CD8-positive, alpha-beta memory T cell (primary cell): ENCODE results near the gene LRRC8C. TPM values are rescaled to one million over a fixed set of nuclear protein-coding genes. Genes with fewer than 3 reads are reported as not detected.

Experiments used
- CTCF ChIA-PET: fragments of 350-600 bp; sonication (Branson Sonifier 250); formaldehyde crosslinking; loops from one replicate; lab custom pipeline; 2021; ENCODE audit warnings: antibody characterized with exemption; lab: Charles Lee
- POLR2A ChIA-PET: fragments of 350-600 bp; sonication (Branson Sonifier 250); formaldehyde crosslinking; loops from one replicate; lab custom pipeline; 2021; ENCODE audit warnings: antibody characterized with exemption; lab: Charles Lee
- DNase-seq, 5 donors: peaks; one replicate each; pipeline versions ENCODE4 v3.0.0 to v3.0.0-alpha.2; 2020 to 2022; ENCODE audit warnings: mixed read lengths in 1 of 5
- H3K27ac ChIP-seq: one replicate; pipeline ENCODE4 v1.7.0; 2013; ENCODE audit warnings: low read depth, mild to moderate bottlenecking, low read length, moderate library complexity
- H3K27me3 ChIP-seq: 2 replicates; pipeline ENCODE4 v1.7.0; 2013; ENCODE audit warnings: low read length, mild to moderate bottlenecking; ENCODE audit not compliant: insufficient read depth, poor library complexity, severe bottlenecking
- H3K36me3 ChIP-seq: 2 replicates; pipeline ENCODE4 v1.7.0; 2013; ENCODE audit warnings: mild to moderate bottlenecking, low read length, moderate library complexity; ENCODE audit not compliant: insufficient read depth
- H3K4me1 ChIP-seq: 2 replicates; pipeline ENCODE4 v1.7.0; 2013; ENCODE audit warnings: mild to moderate bottlenecking, low read length, moderate library complexity; ENCODE audit not compliant: insufficient read depth
- H3K4me3 ChIP-seq: 2 replicates; pipeline ENCODE4 v1.7.0; 2013; ENCODE audit warnings: mild to moderate bottlenecking, low read length
- H3K9me3 ChIP-seq: 2 replicates; pipeline ENCODE4 v1.7.0; 2013; ENCODE audit warnings: mild to moderate bottlenecking, low read length
- H3K27ac Mint-ChIP-seq, 8 donors: one replicate each; pipeline ENCODE4 v1.8.0; 2020 to 2021; ENCODE audit warnings: mixed read lengths in 8 of 8, mild to moderate bottlenecking in 6 of 8, inconsistent platforms in 3 of 8, moderate library complexity in 3 of 8
- H3K27me3 Mint-ChIP-seq, 2 donors: one replicate each; pipeline ENCODE4 v1.8.0; 2020 to 2021; ENCODE audit warnings: mixed read lengths in 2 of 2, mild to moderate bottlenecking in 1 of 2, moderate library complexity in 1 of 2
- H3K36me3 Mint-ChIP-seq, 3 donors: one replicate each; pipeline ENCODE4 v1.8.0; 2020 to 2021; ENCODE audit warnings: mixed read lengths in 3 of 3, inconsistent platforms in 1 of 3, mild to moderate bottlenecking in 1 of 3
- H3K4me1 Mint-ChIP-seq, 3 donors: one replicate each; pipeline ENCODE4 v1.8.0; 2020 to 2021; ENCODE audit warnings: mixed read lengths in 3 of 3, inconsistent platforms in 1 of 3, mild to moderate bottlenecking in 1 of 3
- H3K4me3 Mint-ChIP-seq, 7 donors: one replicate each; pipeline ENCODE4 v1.8.0; 2020 to 2021; ENCODE audit warnings: mixed read lengths in 7 of 7, mild to moderate bottlenecking in 6 of 7, moderate library complexity in 4 of 7, inconsistent platforms in 2 of 7
- H3K9me3 Mint-ChIP-seq, 5 donors: one replicate each; pipeline ENCODE4 v1.8.0; 2020 to 2022; ENCODE audit warnings: mixed read lengths in 5 of 5, mild to moderate bottlenecking in 3 of 5, moderate library complexity in 2 of 5, inconsistent platforms in 1 of 5
- polyA plus RNA-seq: library from polyadenylated mRNA; unstranded; fragments of 300-500 nt; fragmentation: Illumina TruSeq; gene quantifications from one replicate; pipeline ENCODE4 v1.2.3, GENCODE V29; 2021
- total RNA-seq, 2 experiments: library from RNA; stranded (reverse); gene quantifications; one replicate each; pipeline ENCODE4 v1.2.3, GENCODE V29; 2021

Gene LRRC8C
- total and polyA plus RNA-seq, 3 experiments from 2014 or later: 19.7 to 63.5 (median 61.4) TPM

GRCh38 chr1:89633248-89633799, 404 bp downstream of the LRRC8C start:
- H3K9me3 ChIP-seq: no peaks in the 10 kb centered on the region
- CTCF ChIA-PET: interaction anchor here (0.8 to 21.0 kb wide), 22 partner anchors 11 to 210 kb away, joined by 3 to 403 read pairs (median 5); no protein-coding TSS in a partner anchor
- H3K36me3 Mint-ChIP-seq: peaks cover 0 to 23% (median 6%) of the 10 kb centered on the region in 3 donors
- peaks cover 0 to 3% (median 0%) of the 10 kb centered on the region in 5 donors for H3K9me3 Mint-ChIP-seq
- peaks cover 75 to 85% (median 83%) of the 10 kb centered on the region in 3 donors for H3K4me1 Mint-ChIP-seq
- no peaks in the 10 kb centered on the region for H3K36me3 ChIP-seq
- H3K27ac ChIP-seq: peak overlapping the region; percentile 85
- H3K27ac Mint-ChIP-seq: peak overlapping the region; percentile 79 to 96 (median 92)
- peak overlapping the region; percentile 74 for H3K4me3 ChIP-seq
- peak; percentile 55 to 79 (median 74) for DNase-seq
- POLR2A ChIA-PET: interaction anchor here (0.7 to 6.7 kb wide), 15 partner anchors 10 to 362 kb away, joined by 3 to 90 read pairs (median 5); partner anchors contain the start of genes LRRC8B and ZNF326
- peak overlapping the region; percentile 90 to 99 (median 96) for H3K4me3 Mint-ChIP-seq
- H3K4me1 ChIP-seq: peaks cover 77% of the 10 kb centered on the region
- H3K27me3 Mint-ChIP-seq: peaks cover 0 to 3% of the 10 kb centered on the region in 2 donors
- no peaks in the 10 kb centered on the region for H3K27me3 ChIP-seq

GRCh38 chr1:89633800-89634625, 1.1 kb downstream of the LRRC8C start:
- peak overlapping the region; percentile 90 to 99 (median 96) for H3K4me3 Mint-ChIP-seq
- ChIA-PET CTCF (interaction anchor here (1.1 to 21.0 kb wide), 9 partner anchors 25 to 210 kb away, joined by 3 to 403 read pairs (median 6); no protein-coding TSS in a partner anchor), POLR2A (interaction anchor here (0.6 to 6.7 kb wide), 10 partner anchors 11 to 129 kb away, joined by 3 to 90 read pairs (median 6); no protein-coding TSS in a partner anchor)
- H3K4me1 Mint-ChIP-seq: peaks cover 70 to 84% (median 82%) of the 10 kb centered on the region in 3 donors
- peaks cover 0 to 3% of the 10 kb centered on the region in 2 donors for H3K27me3 Mint-ChIP-seq
- H3K27me3 ChIP-seq: no peaks in the 10 kb centered on the region
- peaks cover 74% of the 10 kb centered on the region for H3K4me1 ChIP-seq
- no peaks in the 10 kb centered on the region for H3K9me3 ChIP-seq
- no peaks in the 10 kb centered on the region for H3K36me3 ChIP-seq
- DNase-seq: peak in 2 of 5 donors; percentile 6 to 33
- peak overlapping the region; percentile 74 for H3K4me3 ChIP-seq
- peaks cover 0 to 3% (median 0%) of the 10 kb centered on the region in 5 donors for H3K9me3 Mint-ChIP-seq
- peak overlapping the region; percentile 85 for H3K27ac ChIP-seq
- H3K27ac Mint-ChIP-seq: peak overlapping the region; percentile 79 to 96 (median 92)
- peaks cover 0 to 23% (median 5%) of the 10 kb centered on the region in 3 donors for H3K36me3 Mint-ChIP-seq

- H3K4me3 ChIP-seq: peak overlapping the region; percentile 35
- DNase-seq: no peak
- Mint-ChIP-seq H3K36me3 (peaks cover 0 to 26% (median 5%) of the 10 kb centered on the region in 3 donors), H3K9me3 (peaks cover 0 to 3% (median 0%) of the 10 kb centered on the region in 5 donors), H3K4me1 (peaks cover 69 to 84% (median 82%) of the 10 kb centered on the region in 3 donors), H3K4me3 (peak overlapping the region; percentile 57 to 99 (median 78)), H3K27me3 (peaks cover 0 to 3% of the 10 kb centered on the region in 2 donors), H3K27ac (peak overlapping the region; percentile 21 to 80 (median 58))
- POLR2A ChIA-PET: interaction anchor here (0.7 to 4.2 kb wide), 5 partner anchors 17 to 1070 kb away, joined by 3 to 32 read pairs (median 6); no protein-coding TSS in a partner anchor
- peaks cover 75% of the 10 kb centered on the region for H3K4me1 ChIP-seq
- no peaks in the 10 kb centered on the region for H3K9me3 ChIP-seq
- no peaks in the 10 kb centered on the region for H3K27me3 ChIP-seq
- H3K27ac ChIP-seq: no peak overlapping the region
- CTCF ChIA-PET: interaction anchor here (0.8 to 10.4 kb wide), 10 partner anchors 22 to 127 kb away, joined by 4 to 134 read pairs (median 5); no protein-coding TSS in a partner anchor
- no peaks in the 10 kb centered on the region for H3K36me3 ChIP-seq
Observed at GRCh38 chr1:89635825-89636815, 3.2 kb downstream of the LRRC8C start.

GRCh38 chr1:89637496-89637895, 4.6 kb downstream of the LRRC8C start:
- ChIA-PET CTCF (interaction anchor here (1.6 to 10.4 kb wide), 3 partner anchors 26 to 126 kb away, joined by 4 to 134 read pairs (median 7); no protein-coding TSS in a partner anchor), POLR2A (no interaction called here)

GRCh38 chr1:89640440-89640839, 7.5 kb downstream of the LRRC8C start:
- peaks cover 1 to 9% (median 5%) of the 10 kb centered on the region in 5 donors for H3K9me3 Mint-ChIP-seq
- Histone ChIP-seq H3K36me3 (no peaks in the 10 kb centered on the region), H3K4me1 (peaks cover 77% of the 10 kb centered on the region), H3K4me3 (no peak overlapping the region), H3K27ac (no peak overlapping the region), H3K27me3 (no peaks in the 10 kb centered on the region), H3K9me3 (no peaks in the 10 kb centered on the region)
- peaks cover 81 to 98% (median 93%) of the 10 kb centered on the region in 3 donors for H3K4me1 Mint-ChIP-seq
- no peaks in the 10 kb centered on the region for H3K27me3 Mint-ChIP-seq
- DNase-seq: no peak
- POLR2A ChIA-PET: no interaction called here
- H3K4me3 Mint-ChIP-seq: peak overlapping the region in 3 of 7 donors; percentile 34 to 46 (median 36)
- CTCF ChIA-PET: no interaction called here
- peak overlapping the region in 7 of 8 donors; percentile 1 to 72 (median 62) for H3K27ac Mint-ChIP-seq
- peaks cover 9 to 35% (median 11%) of the 10 kb centered on the region in 3 donors for H3K36me3 Mint-ChIP-seq

More at GRCh38 chr1:89637496-89637895, 4.6 kb downstream of the LRRC8C start:
- H3K9me3 ChIP-seq: no peaks in the 10 kb centered on the region
- peaks cover 0 to 2% of the 10 kb centered on the region in 2 donors for H3K27me3 Mint-ChIP-seq
- DNase-seq: no peak
- H3K4me3 Mint-ChIP-seq: peak overlapping the region in 6 of 7 donors; percentile 1 to 57 (median 24)
- H3K4me1 Mint-ChIP-seq: peaks cover 66 to 84% (median 82%) of the 10 kb centered on the region in 3 donors
- peaks cover 74% of the 10 kb centered on the region for H3K4me1 ChIP-seq
- H3K27ac Mint-ChIP-seq: peak overlapping the region in 7 of 8 donors; percentile 7 to 89 (median 19)
- no peak overlapping the region for H3K4me3 ChIP-seq
- H3K36me3 ChIP-seq: no peaks in the 10 kb centered on the region
- no peaks in the 10 kb centered on the region for H3K27me3 ChIP-seq
- H3K36me3 Mint-ChIP-seq: peaks cover 0 to 33% (median 5%) of the 10 kb centered on the region in 3 donors
- no peak overlapping the region for H3K27ac ChIP-seq
- peaks cover 0 to 1% (median 0%) of the 10 kb centered on the region in 5 donors for H3K9me3 Mint-ChIP-seq

GRCh38 chr1:89641781-89642180, 8.9 kb downstream of the LRRC8C start:
- Histone ChIP-seq H3K9me3 (no peaks in the 10 kb centered on the region), H3K27ac (no peak overlapping the region), H3K27me3 (no peaks in the 10 kb centered on the region), H3K4me1 (peaks cover 63% of the 10 kb centered on the region), H3K36me3 (no peaks in the 10 kb centered on the region), H3K4me3 (no peak overlapping the region)
- DNase-seq: no peak
- Mint-ChIP-seq H3K4me3 (peak overlapping the region in 5 of 7 donors; percentile 11 to 76 (median 20)), H3K36me3 (peaks cover 12 to 37% (median 21%) of the 10 kb centered on the region in 3 donors), H3K27ac (peak overlapping the region in 7 of 8 donors; percentile 17 to 66 (median 38)), H3K9me3 (peaks cover 8 to 23% (median 14%) of the 10 kb centered on the region in 5 donors), H3K27me3 (no peaks in the 10 kb centered on the region), H3K4me1 (peaks cover 69 to 87% (median 79%) of the 10 kb centered on the region in 3 donors)
- POLR2A ChIA-PET: interaction anchor here (1.2 kb wide), 1 partner anchor 120 kb away, joined by 3 read pairs; no protein-coding TSS in a partner anchor
- CTCF ChIA-PET: interaction anchor here (1.7 kb wide), 1 partner anchor 121 kb away, joined by 7 read pairs; no protein-coding TSS in a partner anchor
